Measurements from ENCODE around the gene CCM2L. TPM values are rescaled to one million over a fixed set of nuclear protein-coding genes. Genes with fewer than 3 reads are reported as not detected.

CCM2L gene
- total RNA-seq, 1 donor from 2014 or later, result 0.11 TPM

GRCh38 chr20:32019156-32019510 is 8.9 kb downstream of the CCM2L start:
- H3K4me2 ChIP-seq (ENCODE audit: low read length), result peak overlapping the region; percentile 72
- H4K20me1 ChIP-seq (ENCODE audit: insufficient read depth, low read length), result no peaks in the 10 kb centered on the region
- DNase-seq (ENCODE audit: low read depth), result no peak
- no peak for TF ChIP-seq EZH2 (IDR thresholded peaks at IDR 0.05; ENCODE audit: insufficient read depth, low read length)
- TF ChIP-seq, protein P1, sequence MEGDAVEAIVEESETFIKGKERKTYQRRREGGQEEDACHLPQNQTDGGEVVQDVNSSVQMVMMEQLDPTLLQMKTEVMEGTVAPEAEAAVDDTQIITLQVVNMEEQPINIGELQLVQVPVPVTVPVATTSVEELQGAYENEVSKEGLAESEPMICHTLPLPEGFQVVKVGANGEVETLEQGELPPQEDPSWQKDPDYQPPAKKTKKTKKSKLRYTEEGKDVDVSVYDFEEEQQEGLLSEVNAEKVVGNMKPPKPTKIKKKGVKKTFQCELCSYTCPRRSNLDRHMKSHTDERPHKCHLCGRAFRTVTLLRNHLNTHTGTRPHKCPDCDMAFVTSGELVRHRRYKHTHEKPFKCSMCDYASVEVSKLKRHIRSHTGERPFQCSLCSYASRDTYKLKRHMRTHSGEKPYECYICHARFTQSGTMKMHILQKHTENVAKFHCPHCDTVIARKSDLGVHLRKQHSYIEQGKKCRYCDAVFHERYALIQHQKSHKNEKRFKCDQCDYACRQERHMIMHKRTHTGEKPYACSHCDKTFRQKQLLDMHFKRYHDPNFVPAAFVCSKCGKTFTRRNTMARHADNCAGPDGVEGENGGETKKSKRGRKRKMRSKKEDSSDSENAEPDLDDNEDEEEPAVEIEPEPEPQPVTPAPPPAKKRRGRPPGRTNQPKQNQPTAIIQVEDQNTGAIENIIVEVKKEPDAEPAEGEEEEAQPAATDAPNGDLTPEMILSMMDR (IDR thresholded peaks at IDR 0.05; ENCODE audit: insufficient read depth, low read depth, low read length), result no peak
- H3K27ac ChIP-seq (ENCODE audit: low read depth, low read length), result no peak overlapping the region
- H2AFZ ChIP-seq (ENCODE audit: low read depth, low read length), result no peak overlapping the region
- H3K9me3 Mint-ChIP-seq (ENCODE audit: unreplicated experiment), result no peaks in the 10 kb centered on the region
- no peak overlapping the region for H3K9ac ChIP-seq (ENCODE audit: low read length)
- H3K27ac Mint-ChIP-seq (ENCODE audit: unreplicated experiment), result no peak overlapping the region
- no peaks in the 10 kb centered on the region for H3K4me1 ChIP-seq (ENCODE audit: insufficient read depth, low read length)
- no peak for FAIRE-seq
- no peak overlapping the region for H3K4me3 ChIP-seq (ENCODE audit: insufficient read depth, low read depth, low read length)
- peaks cover 4% of the 10 kb centered on the region for H3K4me1 Mint-ChIP-seq (ENCODE audit: low read depth, unreplicated experiment)
- H3K36me3 Mint-ChIP-seq (ENCODE audit: low read depth, unreplicated experiment), result no peaks in the 10 kb centered on the region
- peak overlapping the region; percentile 75 for H3K4me3 Mint-ChIP-seq (ENCODE audit: unreplicated experiment)
- no peaks in the 10 kb centered on the region for H3K36me3 ChIP-seq (ENCODE audit: insufficient read depth, low read length)
- H3K27me3 ChIP-seq (ENCODE audit: insufficient read depth, low read length), result peaks cover 55% of the 10 kb centered on the region
- no peaks in the 10 kb centered on the region for H3K9me3 ChIP-seq (ENCODE audit: insufficient read depth, low read depth, low read length)
- peaks cover 52% of the 10 kb centered on the region for H3K27me3 Mint-ChIP-seq (ENCODE audit: low read depth, unreplicated experiment)
- H3K79me2 ChIP-seq (ENCODE audit: insufficient read depth, low read length), result no peaks in the 10 kb centered on the region

DNA sequence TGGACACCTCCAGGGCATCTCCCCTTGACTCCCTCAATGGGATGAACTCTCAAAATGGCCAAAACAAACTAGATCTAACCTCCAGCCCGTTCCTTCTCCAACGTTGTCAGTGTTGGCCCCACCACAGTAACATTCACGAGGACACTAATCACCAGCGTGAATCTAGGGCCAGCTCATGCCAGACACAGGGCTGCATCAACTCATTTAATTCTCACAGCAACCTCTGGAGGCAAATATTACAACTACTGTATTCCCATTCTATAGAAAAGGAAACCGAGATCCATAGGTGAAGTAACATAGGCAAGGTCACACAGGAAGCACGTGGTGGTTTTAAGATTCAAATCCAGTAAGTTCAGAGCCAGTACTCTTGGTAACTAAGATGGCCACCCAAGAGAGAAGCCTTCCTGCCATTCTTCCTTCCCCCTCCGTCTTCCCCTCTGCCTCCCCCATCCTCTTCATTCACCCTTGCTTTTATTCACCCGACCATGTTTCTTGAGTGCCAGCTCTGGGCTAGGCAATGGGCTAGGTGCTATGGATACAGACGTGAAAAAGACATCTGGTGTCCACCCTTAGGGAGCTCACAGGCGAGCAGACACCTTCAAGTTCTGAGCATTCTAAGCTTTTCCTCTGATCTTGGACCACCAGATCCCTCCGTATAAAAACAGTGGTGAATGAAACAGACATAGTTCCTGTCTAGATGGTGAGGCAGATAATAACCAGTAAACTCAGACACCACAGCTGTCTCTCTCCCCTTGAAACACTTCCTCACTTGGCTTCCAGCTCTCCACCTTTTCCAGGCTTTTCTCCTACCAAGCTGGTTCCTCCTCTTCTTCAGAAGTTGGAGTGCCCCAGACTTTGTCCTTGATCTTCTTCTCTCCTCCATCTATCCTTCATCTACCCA is 9.6 kb downstream of the CCM2L start:
- Histone ChIP-seq H3K4me1 (ENCODE audit: insufficient read depth, low read length) (no peaks in the 10 kb centered on the region), H3K9ac (ENCODE audit: low read length) (no peak overlapping the region), H3K4me2 (ENCODE audit: low read length) (no peak overlapping the region), H3K36me3 (ENCODE audit: insufficient read depth, low read length) (no peaks in the 10 kb centered on the region), H3K9me3 (ENCODE audit: insufficient read depth, low read depth, low read length) (no peaks in the 10 kb centered on the region), H3K4me3 (ENCODE audit: insufficient read depth, low read depth, low read length) (no peak overlapping the region), H3K79me2 (ENCODE audit: insufficient read depth, low read length) (no peaks in the 10 kb centered on the region), H3K27me3 (ENCODE audit: insufficient read depth, low read length) (peaks cover 58% of the 10 kb centered on the region), H2AFZ (ENCODE audit: low read depth, low read length) (no peak overlapping the region), H3K27ac (ENCODE audit: low read depth, low read length) (no peak overlapping the region), H4K20me1 (ENCODE audit: insufficient read depth, low read length) (no peaks in the 10 kb centered on the region)
- TF ChIP-seq EZH2 (IDR thresholded peaks at IDR 0.05; ENCODE audit: insufficient read depth, low read length), result no peak
- TF ChIP-seq, protein P1 (IDR thresholded peaks at IDR 0.05; ENCODE audit: insufficient read depth, low read depth, low read length), result no peak
- DNase-seq (ENCODE audit: low read depth) (no peak), FAIRE-seq (no peak)
- peak overlapping the region; percentile 75 for H3K4me3 Mint-ChIP-seq (ENCODE audit: unreplicated experiment)
- peaks cover 53% of the 10 kb centered on the region for H3K27me3 Mint-ChIP-seq (ENCODE audit: low read depth, unreplicated experiment)
- no peaks in the 10 kb centered on the region for H3K9me3 Mint-ChIP-seq (ENCODE audit: unreplicated experiment)
- H3K4me1 Mint-ChIP-seq (ENCODE audit: low read depth, unreplicated experiment), result peaks cover 4% of the 10 kb centered on the region
- no peaks in the 10 kb centered on the region for H3K36me3 Mint-ChIP-seq (ENCODE audit: low read depth, unreplicated experiment)
- peak overlapping the region; percentile 16 for H3K27ac Mint-ChIP-seq (ENCODE audit: unreplicated experiment)

DNA sequence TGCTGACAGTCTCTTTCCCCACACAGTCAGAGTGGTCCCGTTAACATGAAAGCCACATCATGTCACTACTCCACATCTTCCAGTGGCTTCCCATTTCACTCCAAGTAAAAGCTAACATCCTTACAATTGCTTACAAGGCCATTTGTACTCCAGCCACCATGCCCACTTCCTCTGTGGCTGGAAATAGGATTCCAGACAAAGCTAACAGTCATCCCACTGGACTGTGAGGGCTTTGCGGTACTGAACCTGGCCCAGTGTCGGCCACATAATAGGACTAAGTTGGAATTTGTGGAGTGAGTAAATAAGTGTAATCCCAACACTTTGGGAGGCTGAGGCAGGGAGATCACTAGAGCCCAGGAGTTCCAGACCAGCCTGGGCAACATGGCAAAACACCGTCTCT is 10.9 kb downstream of the CCM2L start:
- Histone ChIP-seq H3K27ac (ENCODE audit: low read depth, low read length) (no peak overlapping the region), H3K4me1 (ENCODE audit: insufficient read depth, low read length) (no peaks in the 10 kb centered on the region), H3K9me3 (ENCODE audit: insufficient read depth, low read depth, low read length) (no peaks in the 10 kb centered on the region), H4K20me1 (ENCODE audit: insufficient read depth, low read length) (no peaks in the 10 kb centered on the region), H3K9ac (ENCODE audit: low read length) (no peak overlapping the region), H2AFZ (ENCODE audit: low read depth, low read length) (no peak overlapping the region), H3K4me2 (ENCODE audit: low read length) (no peak overlapping the region), H3K36me3 (ENCODE audit: insufficient read depth, low read length) (no peaks in the 10 kb centered on the region), H3K4me3 (ENCODE audit: insufficient read depth, low read depth, low read length) (no peak overlapping the region), H3K27me3 (ENCODE audit: insufficient read depth, low read length) (peaks cover 57% of the 10 kb centered on the region), H3K79me2 (ENCODE audit: insufficient read depth, low read length) (no peaks in the 10 kb centered on the region)
- no peaks in the 10 kb centered on the region for H3K36me3 Mint-ChIP-seq (ENCODE audit: low read depth, unreplicated experiment)
- H3K27ac Mint-ChIP-seq (ENCODE audit: unreplicated experiment), result no peak overlapping the region
- TF ChIP-seq, protein P1 (IDR thresholded peaks at IDR 0.05; ENCODE audit: insufficient read depth, low read depth, low read length), result no peak
- TF ChIP-seq EZH2 (IDR thresholded peaks at IDR 0.05; ENCODE audit: insufficient read depth, low read length), result no peak
- no peaks in the 10 kb centered on the region for H3K9me3 Mint-ChIP-seq (ENCODE audit: unreplicated experiment)
- DNase-seq (ENCODE audit: low read depth), result no peak
- H3K27me3 Mint-ChIP-seq (ENCODE audit: low read depth, unreplicated experiment), result peaks cover 52% of the 10 kb centered on the region
- H3K4me3 Mint-ChIP-seq (ENCODE audit: unreplicated experiment), result no peak overlapping the region
- FAIRE-seq, result no peak
- H3K4me1 Mint-ChIP-seq (ENCODE audit: low read depth, unreplicated experiment), result peaks cover 4% of the 10 kb centered on the region

All from astrocyte (in vitro differentiated cells and primary cell).